HCT116 (cell line): ENCODE results near the gene C1QTNF4. TPM values are rescaled to one million over a fixed set of nuclear protein-coding genes. Genes with fewer than 3 reads are reported as not detected.
A peak's percentile ranks its signal among the peaks of the same experiment; 100 is the strongest.

Experiments used
- ATAC-seq: fragments of 200-7000 bp; cut with Tn5 transposase; 2 replicates; pipeline ENCODE4 v1.9.1; 2020; ENCODE audit warnings: mild to moderate bottlenecking, moderate library complexity
- BruUV-seq: library from RNA; stranded (reverse); fragments of 400-500 nt; replicated peaks from 2 replicates; lab custom pipeline; 2021; lab: Mats Ljungman, UMichigan
- CTCF ChIA-PET: fragments of 300-600 bp; sonication (Branson Sonifier 250); formaldehyde crosslinking; loops from one replicate; lab custom pipeline; 2021; ENCODE audit warnings: antibody characterized with exemption; lab: Charles Lee
- POLR2A ChIA-PET: fragments of 300-600, 350-600 bp; sonication (Branson Sonifier 250); formaldehyde crosslinking; loops from one replicate; lab custom pipeline; 2021; ENCODE audit warnings: antibody characterized with exemption; lab: Charles Lee
- RAD21 ChIA-PET, 2 experiments: fragments of 300-600 bp; sonication (Branson Sonifier 250); formaldehyde crosslinking; loops; one replicate each; lab custom pipeline; 2023; ENCODE audit warnings: low total read pairs in 2 of 2; ENCODE audit not compliant: uncharacterized antibody in 2 of 2, unreplicated experiment in 2 of 2, low non-redundant PET in 1 of 2; lab: Charles Lee
- DNase-seq: peaks from one replicate; pipeline ENCODE4 v3.0.0-alpha.2; 2010; ENCODE audit warnings: low read depth, low spot score
- H2AFZ ChIP-seq: fragments of 200-600 bp; shearing (Covaris generic), sonication (generic); 2 replicates; pipeline ENCODE4 v1.6.1; 2017; ENCODE audit warnings: low read depth, mixed run types, mixed read lengths, antibody characterized with exemption, low read length; ENCODE audit not compliant: poor library complexity, severe bottlenecking
- H3K27ac ChIP-seq: 2 replicates; pipeline ENCODE4 v1.5.1; 2012; ENCODE audit warnings: low read depth, low read length
- H3K27me3 ChIP-seq: fragments of 200-600 bp; sonication (generic); 2 replicates; pipeline ENCODE4 v1.6.1; 2016; ENCODE audit warnings: mixed run types, low read length, mixed read lengths; ENCODE audit not compliant: insufficient read depth
- H3K36me3 ChIP-seq, 2 experiments: fragments of 200-500 bp in 1 of 2; fragments of 200-600 bp in 1 of 2; sonication (Bioruptor generic) in 1 of 2; sonication (generic) in 1 of 2; 2 replicates each; pipeline versions ENCODE4 v1.5.1 to v1.6.1; 2014 to 2016; ENCODE audit warnings: low read length in 2 of 2, inconsistent platforms in 1 of 2, mixed read lengths in 1 of 2, mixed run types in 1 of 2; ENCODE audit not compliant: insufficient read depth in 2 of 2, control insufficient read depth in 1 of 2
- H3K4me1 ChIP-seq, 2 experiments: fragments of 200-600 bp in 1 of 2; sonication (generic) in 1 of 2; 2 replicates each; pipeline versions ENCODE4 v1.5.1 to v1.6.1; 2012 to 2017; ENCODE audit warnings: low read length in 2 of 2, inconsistent platforms in 1 of 2, mild to moderate bottlenecking in 1 of 2, mixed read lengths in 1 of 2, mixed run types in 1 of 2, moderate library complexity in 1 of 2; ENCODE audit not compliant: insufficient read depth in 2 of 2, control insufficient read depth in 1 of 2
- H3K4me2 ChIP-seq: fragments of 200-600 bp; sonication (generic); 2 replicates; pipeline ENCODE4 v1.6.1; 2017; ENCODE audit warnings: mixed run types, low read length, mixed read lengths
- H3K4me3 ChIP-seq, 2 experiments: fragments of 200-600 bp in 1 of 2; sonication (generic) in 1 of 2; replicated peaks in 1 of 2; 2 replicates each; pipeline ENCODE4 v1.5.1; 2011 to 2016; ENCODE audit warnings: low read length in 2 of 2, control low read depth in 1 of 2, low read depth in 1 of 2, mild to moderate bottlenecking in 1 of 2, mixed read lengths in 1 of 2, mixed run types in 1 of 2
- H3K79me2 ChIP-seq: fragments of 200-600 bp; sonication (generic); 2 replicates; pipeline ENCODE4 v1.6.1; 2017; ENCODE audit warnings: mild to moderate bottlenecking, mixed run types, low read length, moderate library complexity, mixed read lengths; ENCODE audit not compliant: insufficient read depth
- H3K9ac ChIP-seq: fragments of 200-600 bp; sonication (generic); 2 replicates; pipeline ENCODE4 v1.6.1; 2016; ENCODE audit warnings: low read length, mixed read lengths
- H3K9me2 ChIP-seq: fragments of 200-600 bp; sonication (generic), shearing (Covaris generic); 2 replicates; pipeline ENCODE4 v1.6.1; 2017; ENCODE audit warnings: mixed run types, mild to moderate bottlenecking, moderate library complexity; ENCODE audit not compliant: insufficient read depth
- H3K9me3 ChIP-seq, 2 experiments: fragments of 200-500 bp in 1 of 2; fragments of 200-600 bp in 1 of 2; sonication (Bioruptor generic) in 1 of 2; sonication (generic) in 1 of 2; 2 replicates each; pipeline ENCODE4 v1.6.1; 2014 to 2017; ENCODE audit warnings: low read length in 2 of 2, mixed read lengths in 2 of 2, inconsistent platforms in 1 of 2, low read depth in 1 of 2, mild to moderate bottlenecking in 1 of 2, mixed run types in 1 of 2, moderate library complexity in 1 of 2; ENCODE audit not compliant: control insufficient read depth in 1 of 2, insufficient read depth in 1 of 2
- H4K20me1 ChIP-seq: fragments of 200-600 bp; sonication (generic), shearing (Covaris generic); 2 replicates; pipeline ENCODE4 v1.6.1; 2017; ENCODE audit warnings: mixed run types, mild to moderate bottlenecking, moderate library complexity; ENCODE audit not compliant: insufficient read depth
- CTCF ChIP-seq, 3 experiments: fragments of 200-600 bp in 1 of 3; sonication (generic) in 1 of 3; IDR thresholded peaks in 2 of 3; conservative IDR thresholded peaks in 1 of 3; 2 replicates each; pipeline ENCODE4 v1.5.1; 2012 to 2017; ENCODE audit warnings: low read depth in 2 of 3, low read length in 2 of 3, antibody characterized with exemption in 1 of 3, borderline replicate concordance in 1 of 3, control low read depth in 1 of 3, mild to moderate bottlenecking in 1 of 3, mixed read lengths in 1 of 3, mixed run types in 1 of 3, moderate library complexity in 1 of 3; ENCODE audit not compliant: insufficient read depth in 1 of 3
- MAX ChIP-seq: IDR thresholded peaks from 2 replicates; pipeline ENCODE4 v1.6.1; 2012
- ZBTB33 ChIP-seq: IDR thresholded peaks from 2 replicates; pipeline ENCODE4 v1.6.1; 2011; ENCODE audit warnings: mild to moderate bottlenecking, low read length, moderate library complexity; ENCODE audit not compliant: insufficient replicate concordance; ENCODE audit errors: extremely low read depth
- intact Hi-C: fragments of 100-400 bp; cut with micrococcal nuclease; formaldehyde crosslinking; loops from 2 replicates; pipeline ENCODE4 v1.10.0; 2022
- total RNA-seq: library from RNA; stranded (reverse); gene quantifications from one replicate; pipeline ENCODE4 v1.2.1, GENCODE V29; 2021; ENCODE audit not compliant: unreplicated experiment

The C1QTNF4 gene
- total RNA-seq, 1 experiment from 2014 or later = 0.34 TPM

GRCh38 chr11:47551086-47551485 is 43.1 kb downstream of the C1QTNF4 start:
- no peak overlapping the region for H2AFZ ChIP-seq
- H3K9me2 ChIP-seq = no peaks in the 10 kb centered on the region
- H3K9me3 ChIP-seq = no peaks in the 10 kb centered on the region
- peaks cover 13 to 38% of the 10 kb centered on the region in 2 experiments for H3K4me1 ChIP-seq
- TF ChIP-seq ZBTB33 = no peak
- peak; percentile 43; the same call in 1 of the 2 replicates for TF ChIP-seq MAX
- TF ChIP-seq CTCF (IDR thresholded peaks at IDR 0.05 in 2 of 3, conservative IDR thresholded peaks at IDR 0.05 in 1 of 3; ENCODE audit: borderline replicate concordance in 1 of 3, insufficient read depth in 1 of 3, low read depth in 2 of 3, low read length in 2 of 3) = peak; percentile 13 to 48 (median 41); a peak in 4 of 6 replicates
- CTCF ChIA-PET = interaction anchor here (1.5 to 1.6 kb wide), 2 partner anchors 10 to 16 kb away, joined by 5 to 9 read pairs; no protein-coding TSS in a partner anchor
- no peaks in the 10 kb centered on the region for H3K27me3 ChIP-seq
- BruUV-seq = no TSS peak
- DNase-seq = no peak
- peaks cover 6% of the 10 kb centered on the region; the same call in 1 of the 2 replicates for H4K20me1 ChIP-seq
- H3K36me3 ChIP-seq = peaks cover 0 to 4% of the 10 kb centered on the region in 2 experiments; a peak in 1 of 4 replicates
- POLR2A ChIA-PET = interaction anchor here (1.0 to 1.5 kb wide), 3 partner anchors 11 to 29 kb away, joined by 3 read pairs; partner anchors contain the start of gene PTPMT1
- intact Hi-C loops = loop anchor here (5.0 to 10.0 kb wide), 2 partner anchors 126 to 216 kb away; partner anchors contain the start of genes FNBP4 and PSMC3
- peaks cover 71% of the 10 kb centered on the region for H3K79me2 ChIP-seq
- peak overlapping the region; percentile 93; the same call in 1 of the 2 replicates for H3K27ac ChIP-seq
- RAD21 ChIA-PET = no interaction called here
- H3K9ac ChIP-seq = peak overlapping the region; percentile 92; the same call in 1 of the 2 replicates
- H3K4me3 ChIP-seq = peak overlapping the region; percentile 94 to 97
- H3K4me2 ChIP-seq = peak overlapping the region; percentile 98
- ATAC-seq = no peak
